Measurements from ENCODE around the gene PDE12.
"Not testable (repeated sequence)": the region's sequence is repeated elsewhere in the genome, so short reads cannot be mapped to it uniquely, and the experiment has no call there.

PDE12 gene

DNA sequence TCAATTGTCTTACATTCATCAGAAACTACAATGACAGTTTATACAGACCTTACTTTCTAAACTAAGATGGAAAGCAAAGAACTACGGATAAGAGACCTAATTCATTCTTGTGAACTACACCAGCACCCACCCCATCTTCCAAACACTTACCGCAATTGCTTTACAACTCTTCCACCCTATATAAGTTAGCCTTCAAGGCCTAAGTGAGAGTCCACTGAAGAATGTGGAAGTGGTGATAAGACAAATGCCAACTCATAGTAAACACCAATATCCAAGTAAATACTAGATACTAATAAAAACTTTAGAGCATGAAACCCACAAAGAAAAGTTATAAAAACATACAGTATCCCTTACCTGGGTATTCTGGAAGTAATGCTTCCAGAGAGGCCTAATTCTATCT lies 27.5 kb downstream of the PDE12 start:
- DNase-seq (ENCODE audit: low read depth in 2 of 2, low spot score in 1 of 2): no peak

- DNase-seq (ENCODE audit: low read depth in 2 of 2, low spot score in 1 of 2): no peak
Measured at GRCh38 chr3:57586778-57587177, 30.7 kb downstream of the PDE12 start.

DNA sequence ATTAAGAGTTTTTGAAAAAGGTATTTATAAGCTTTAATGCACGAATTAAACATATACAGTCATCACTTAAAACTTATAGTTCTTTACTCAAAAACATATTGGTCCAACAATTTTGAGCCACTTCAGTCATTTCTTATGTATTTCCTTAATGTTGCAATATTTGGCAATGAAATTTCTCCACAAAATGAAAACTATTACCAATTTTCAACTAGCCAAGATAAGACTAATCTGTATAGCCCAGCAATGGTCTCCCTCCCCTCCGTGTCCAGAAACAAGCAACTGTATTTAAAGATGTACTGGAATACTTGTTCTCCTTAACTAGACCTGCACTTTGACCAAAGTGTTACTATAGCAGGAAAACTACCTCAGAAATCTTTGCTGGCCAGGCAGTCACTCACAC lies 31.8 kb downstream of the PDE12 start:
- no peak for DNase-seq (ENCODE audit: low read depth in 2 of 2, low spot score in 1 of 2)

DNA sequence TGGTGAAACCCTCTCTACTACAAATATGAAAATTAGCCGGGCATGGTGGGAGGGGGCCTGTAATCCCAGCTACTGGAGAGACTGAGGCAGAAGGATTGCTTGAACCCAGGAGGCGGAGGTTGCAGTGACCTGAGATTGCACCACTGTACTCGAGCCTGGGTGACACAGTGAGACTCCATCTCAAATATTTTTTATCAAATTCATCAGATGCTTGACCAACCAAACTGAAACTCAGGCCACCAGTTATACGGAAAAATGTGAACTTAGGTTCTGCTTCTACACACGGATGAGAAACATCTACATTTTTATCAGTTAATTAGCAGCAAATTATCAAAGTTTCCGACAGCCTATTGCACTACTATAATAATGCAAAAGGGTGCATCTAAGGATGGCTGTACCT lies 36.2 kb downstream of the PDE12 start:
- no peak for DNase-seq (ENCODE audit: low read depth in 2 of 2, low spot score in 1 of 2)

GRCh38 chr3:57594144-57594543 lies 38.1 kb downstream of the PDE12 start:
- DNase-seq (ENCODE audit: low read depth in 2 of 2, low spot score in 1 of 2): no peak

GRCh38 chr3:57594576-57594975 lies 38.5 kb downstream of the PDE12 start:
- DNase-seq (ENCODE audit: low read depth in 2 of 2, low spot score in 1 of 2): no peak

GRCh38 chr3:57596495-57597126 lies 40.5 kb downstream of the PDE12 start:
- DNase-seq (ENCODE audit: low read depth in 2 of 2, low spot score in 1 of 2): peak in 1 of 2 donors; percentile 47

- peak; percentile 96 to 99 for DNase-seq (ENCODE audit: low read depth in 2 of 2, low spot score in 1 of 2)
Measured at GRCh38 chr3:57597127-57597923, 41.3 kb downstream of the PDE12 start, which contains the start of gene ARF4. Gene ARF4, minus strand, starts transcription at chr3:57597344. Its CDS starts 204 bp downstream, at chr3:57597140.

DNA sequence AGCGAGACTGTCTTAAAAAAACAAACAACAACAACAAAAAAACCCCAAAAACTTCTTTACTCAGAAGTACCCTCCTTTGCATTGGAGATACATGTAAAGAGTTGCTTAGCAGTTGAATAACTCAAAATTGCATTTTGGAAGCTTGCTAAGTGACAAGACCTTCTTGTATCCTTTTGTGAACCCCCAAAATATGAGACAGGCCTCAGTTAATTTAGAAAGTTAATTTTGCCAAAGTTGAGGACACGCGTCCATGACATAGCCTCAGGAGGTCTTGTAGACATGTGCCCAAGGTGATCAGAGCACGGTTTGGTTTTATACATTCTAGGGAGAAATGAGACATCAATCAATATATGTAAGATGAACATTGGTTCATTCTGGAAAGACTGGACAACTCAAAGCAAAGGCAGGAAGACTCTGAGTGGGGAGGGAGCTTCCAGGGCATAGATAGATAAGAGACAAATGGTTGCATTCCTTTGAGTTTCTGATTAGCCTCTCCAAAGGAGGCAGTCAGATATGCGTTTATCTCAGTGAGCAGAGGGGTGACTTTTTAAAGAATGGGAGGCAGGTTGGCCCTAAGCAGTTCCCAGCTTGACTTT lies 42.8 kb downstream of the PDE12 start:
- no peak for DNase-seq (ENCODE audit: low read depth in 2 of 2, low spot score in 1 of 2)

GRCh38 chr3:57600195-57600594 lies 44.1 kb downstream of the PDE12 start:
- no peak for DNase-seq (ENCODE audit: low read depth in 2 of 2, low spot score in 1 of 2)

- no peak for DNase-seq (ENCODE audit: low read depth in 2 of 2, low spot score in 1 of 2)
Measured at GRCh38 chr3:57604971-57605370, 48.9 kb downstream of the PDE12 start.

DNA sequence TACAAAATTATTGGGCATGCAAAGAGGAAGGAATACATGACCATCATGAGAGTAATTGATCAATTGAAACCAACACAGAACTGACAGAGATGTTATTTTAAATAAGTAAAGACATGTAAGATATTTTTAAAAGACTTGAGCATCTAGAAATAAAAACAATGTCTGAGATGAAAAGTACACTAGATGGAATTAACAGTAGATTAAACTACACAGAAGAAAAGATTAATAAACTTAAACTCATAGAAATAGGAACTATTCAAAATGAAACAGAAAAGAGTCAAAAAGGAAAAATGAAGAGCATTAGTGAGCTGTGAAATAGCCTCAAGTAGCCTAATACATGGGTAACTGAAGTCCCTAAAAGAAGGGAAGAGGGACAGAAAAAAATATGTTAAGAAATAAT lies 49.6 kb downstream of the PDE12 start:
- no peak for DNase-seq (ENCODE audit: low read depth in 2 of 2, low spot score in 1 of 2)

- DNase-seq (ENCODE audit: low read depth in 2 of 2, low spot score in 1 of 2): not testable (repeated sequence)
Measured at GRCh38 chr3:57611870-57612269, 55.8 kb downstream of the PDE12 start.

GRCh38 chr3:57616233-57616632 lies 60.2 kb downstream of the PDE12 start:
- no peak for DNase-seq (ENCODE audit: low read depth in 2 of 2, low spot score in 1 of 2)

All from stimulated activated CD8-positive, alpha-beta memory T cell treated with anti-CD3 and anti-CD28 coated beads, Interleukin-4, amount 100 ng/mL, for 4 hours (primary cell).